GM12891 (cell line): Measurements from ENCODE around the gene GPR39.

Experiments
- PAX5 ChIP-seq: IDR thresholded peaks from 2 replicates; pipeline ENCODE4 v1.6.1; 2011; ENCODE audit warnings: low read length, moderate library complexity, mild to moderate bottlenecking; ENCODE audit not compliant: insufficient read depth, severe bottlenecking
- POLR2A ChIP-seq: IDR thresholded peaks from 2 replicates; pipeline ENCODE4 v1.6.1; 2011; ENCODE audit warnings: low read depth, low read length, control low read depth
- POLR2AphosphoS5 ChIP-seq: IDR thresholded peaks from 2 replicates; pipeline ENCODE4 v1.6.1; 2011; ENCODE audit warnings: low read depth, low read length, control low read depth
- POU2F2 ChIP-seq: IDR thresholded peaks from 2 replicates; pipeline ENCODE4 v1.6.1; 2011; ENCODE audit warnings: low read depth, mild to moderate bottlenecking, control low read depth, low read length, moderate library complexity
- SPI1 ChIP-seq: IDR thresholded peaks from 2 replicates; pipeline ENCODE4 v1.6.1; 2011; ENCODE audit warnings: low read depth, low read length, control low read depth
- TAF1 ChIP-seq: IDR thresholded peaks from 2 replicates; pipeline ENCODE4 v1.6.1; 2011; ENCODE audit warnings: low read depth, low read length, control low read depth

DNA sequence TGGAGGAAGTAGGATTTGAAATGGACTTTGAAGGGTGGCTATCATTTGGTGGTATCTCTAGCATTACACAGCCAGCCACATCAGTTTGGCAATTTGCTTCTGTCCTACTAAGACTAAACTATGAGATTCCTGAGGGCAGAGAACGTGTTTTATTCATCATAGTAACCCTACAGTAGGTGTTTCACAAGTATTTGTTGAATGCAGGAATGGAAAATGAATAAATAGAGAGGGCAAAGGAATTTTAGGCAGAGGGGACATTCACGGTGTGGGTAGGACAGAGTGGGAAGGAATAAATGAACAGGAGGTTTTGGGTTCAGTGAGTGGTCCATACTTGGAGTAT, 15.7 kb upstream of the GPR39 start:
- TF ChIP-seq PAX5 (no peak), POLR2A (no peak), TAF1 (no peak), POLR2AphosphoS5 (no peak), SPI1 (no peak), POU2F2 (no peak)
